ENCODE data around the gene SNRPB. TPM values are rescaled to one million over a fixed set of nuclear protein-coding genes. Genes with fewer than 3 reads are reported as not detected.

SNRPB gene
- 150 and 161 TPM in 2 replicates for total RNA-seq

DNA sequence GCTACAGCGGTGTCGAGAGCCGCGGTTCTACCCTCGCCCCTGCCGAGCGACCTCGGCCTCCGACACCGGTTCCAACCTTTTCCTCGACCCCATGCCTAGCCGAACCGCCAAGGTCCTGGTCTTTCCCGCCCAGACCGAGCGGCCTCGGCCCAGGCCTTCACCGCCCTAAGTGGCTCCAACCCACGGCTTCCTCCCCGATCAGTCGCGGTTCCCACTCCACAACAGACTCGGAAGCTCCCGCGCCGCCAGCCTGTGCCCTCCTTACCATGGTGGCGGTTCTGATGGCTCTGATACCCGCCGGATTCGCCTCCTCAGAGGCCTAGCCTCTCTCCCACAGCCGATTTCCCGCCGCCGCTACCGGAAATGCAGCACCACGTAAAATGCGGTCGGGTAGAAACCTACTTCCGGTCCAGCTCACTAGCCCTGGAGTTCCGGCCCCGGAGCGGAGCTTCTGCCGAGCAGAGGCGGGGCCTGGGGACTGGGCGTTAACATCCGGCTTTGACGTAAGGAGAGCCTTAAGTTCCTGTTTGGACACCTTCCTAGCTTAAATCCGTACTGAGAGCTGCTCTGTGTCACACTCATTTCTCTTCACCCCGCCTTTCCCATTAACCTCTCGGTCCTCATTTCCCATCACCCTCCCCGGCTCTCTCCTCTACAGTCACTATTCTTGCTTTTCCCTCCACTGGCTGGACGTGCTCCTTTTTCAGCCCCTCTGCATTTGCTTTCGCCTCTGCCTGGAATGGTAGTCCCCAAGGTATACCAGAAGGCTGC lies at the start of gene SNRPB:
Gene SNRPB, minus strand, starts transcription at position 367 of the 771 bp plus-strand sequence. Its CDS starts 99 bp downstream, at position 268.

DNA sequence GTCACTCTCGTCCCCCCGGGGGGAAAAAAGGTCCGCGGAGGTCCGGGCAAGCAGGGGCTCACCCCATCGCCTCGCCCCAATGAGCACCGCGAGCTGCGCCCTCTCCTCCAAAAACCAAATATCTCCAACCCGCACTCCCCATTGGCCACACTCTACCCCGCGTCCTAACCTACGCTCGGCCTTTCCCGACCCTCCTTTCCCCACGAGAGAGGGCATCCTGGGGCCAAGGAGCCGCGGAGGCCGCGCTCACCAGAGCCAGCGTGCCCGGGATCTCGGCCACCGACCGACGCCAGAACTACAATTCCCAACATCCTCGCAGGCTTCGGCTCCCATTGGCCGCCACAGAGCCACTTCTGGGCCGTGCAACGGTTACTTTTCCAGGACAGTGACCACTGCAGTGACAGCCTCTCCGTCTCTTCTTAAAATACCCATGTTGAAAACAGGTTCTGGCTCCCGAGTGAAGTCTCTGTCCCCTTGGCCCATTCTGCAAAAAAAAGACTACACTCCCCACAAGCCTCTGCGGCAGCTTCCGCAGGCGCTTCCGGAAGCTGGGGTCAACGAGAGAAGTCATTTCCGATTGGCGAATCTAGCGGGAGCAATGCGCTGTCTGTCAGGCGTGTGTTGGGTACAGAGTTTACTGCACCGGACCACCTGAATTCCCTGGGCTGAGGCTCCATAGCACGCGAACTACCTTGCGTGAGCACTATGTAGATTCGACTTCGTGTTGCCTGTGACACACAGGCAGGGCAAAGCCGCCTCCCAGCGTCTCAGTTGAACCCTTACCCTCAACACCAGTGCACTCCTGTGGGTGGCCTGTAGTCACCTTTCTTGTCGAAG lies 38.3 kb upstream of the SNRPB start, which contains the start of gene ZNF343:
Gene ZNF343, minus strand, starts transcription at position 285 of the 837 bp plus-strand sequence. CDS start 15,020 bp downstream, outside the sequence.

Other genes starting within 250 kb of the SNRPB start
- not detected in 2 replicates for gene TGM3, start 174.8 kb downstream of the SNRPB start, total RNA-seq
- gene TGM6, start 89.9 kb downstream of the SNRPB start, total RNA-seq, result not detected in 2 replicates
- gene ZNF343, start 38.1 kb upstream of the SNRPB start, total RNA-seq, result 4.8 and 16.0 TPM in 2 replicates
- gene TMC2, start 65.8 kb upstream of the SNRPB start, total RNA-seq, result not detected in 2 replicates
- 66.0 and 77.4 TPM in 2 replicates for gene NOP56, start 181.8 kb upstream of the SNRPB start, total RNA-seq
- 58.4 and 62.0 TPM in 2 replicates for gene IDH3B, start 193.4 kb upstream of the SNRPB start, total RNA-seq
- gene EBF4, start 222.0 kb upstream of the SNRPB start, total RNA-seq, result 0.49 and 0.69 TPM in 2 replicates

Measured in cardiac ventricle fibroblast (primary cell).